Ishikawa (cell line): ENCODE measurements around the gene MORC2.

ENCODE experiments used
- EP300 ChIP-seq: IDR thresholded peaks from 2 replicates; pipeline ENCODE4 v1.6.1; 2012; ENCODE audit warnings: borderline replicate concordance
- FOXM1 ChIP-seq: IDR thresholded peaks from 2 replicates; pipeline ENCODE4 v1.6.1; 2012; ENCODE audit warnings: low read depth, borderline replicate concordance
- TAF1 ChIP-seq: IDR thresholded peaks from 2 replicates; pipeline ENCODE4 v1.6.1; 2012; ENCODE audit warnings: low read depth, mild to moderate bottlenecking
- TF ChIP-seq, protein P1 (sequence below): IDR thresholded peaks from 2 replicates; pipeline ENCODE4 v1.6.1; 2012; ENCODE audit warnings: low read depth, mild to moderate bottlenecking
- TF ChIP-seq, protein P2 (sequence below): IDR thresholded peaks from 2 replicates; pipeline ENCODE4 v1.6.1; 2012

DNA sequence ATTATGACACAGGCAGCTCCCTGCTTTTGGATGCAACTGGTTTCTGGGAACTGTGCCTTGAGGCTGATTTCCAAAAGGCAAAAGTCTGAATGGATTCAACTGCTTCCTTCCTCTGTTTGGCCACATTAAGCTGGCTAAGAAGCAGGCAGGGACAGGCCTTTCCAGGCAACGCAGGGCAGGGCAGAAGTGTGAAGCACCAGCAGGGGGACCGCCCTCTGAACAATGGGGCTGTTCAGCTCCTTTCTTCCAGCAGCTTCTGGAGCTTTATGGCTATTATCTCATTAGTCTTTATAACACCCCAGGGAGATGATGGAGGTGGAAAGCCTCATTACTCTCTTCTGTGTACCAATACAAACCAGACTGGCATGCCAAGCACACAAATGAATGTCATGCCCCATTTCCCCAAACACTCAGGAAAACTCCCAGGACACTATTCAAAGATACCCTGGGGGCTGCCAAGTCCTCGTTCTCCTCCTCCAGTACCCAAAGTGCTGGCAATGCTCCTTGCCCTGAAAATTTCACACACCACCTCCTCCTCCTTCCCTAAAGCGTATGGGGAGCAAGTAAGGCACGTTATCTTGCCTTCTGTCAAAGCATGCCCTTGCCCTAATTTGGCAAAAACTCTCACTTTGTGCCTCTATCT is 21.3 kb downstream of the MORC2 start:
- no peak for TF ChIP-seq EP300
- TF ChIP-seq, protein P1, sequence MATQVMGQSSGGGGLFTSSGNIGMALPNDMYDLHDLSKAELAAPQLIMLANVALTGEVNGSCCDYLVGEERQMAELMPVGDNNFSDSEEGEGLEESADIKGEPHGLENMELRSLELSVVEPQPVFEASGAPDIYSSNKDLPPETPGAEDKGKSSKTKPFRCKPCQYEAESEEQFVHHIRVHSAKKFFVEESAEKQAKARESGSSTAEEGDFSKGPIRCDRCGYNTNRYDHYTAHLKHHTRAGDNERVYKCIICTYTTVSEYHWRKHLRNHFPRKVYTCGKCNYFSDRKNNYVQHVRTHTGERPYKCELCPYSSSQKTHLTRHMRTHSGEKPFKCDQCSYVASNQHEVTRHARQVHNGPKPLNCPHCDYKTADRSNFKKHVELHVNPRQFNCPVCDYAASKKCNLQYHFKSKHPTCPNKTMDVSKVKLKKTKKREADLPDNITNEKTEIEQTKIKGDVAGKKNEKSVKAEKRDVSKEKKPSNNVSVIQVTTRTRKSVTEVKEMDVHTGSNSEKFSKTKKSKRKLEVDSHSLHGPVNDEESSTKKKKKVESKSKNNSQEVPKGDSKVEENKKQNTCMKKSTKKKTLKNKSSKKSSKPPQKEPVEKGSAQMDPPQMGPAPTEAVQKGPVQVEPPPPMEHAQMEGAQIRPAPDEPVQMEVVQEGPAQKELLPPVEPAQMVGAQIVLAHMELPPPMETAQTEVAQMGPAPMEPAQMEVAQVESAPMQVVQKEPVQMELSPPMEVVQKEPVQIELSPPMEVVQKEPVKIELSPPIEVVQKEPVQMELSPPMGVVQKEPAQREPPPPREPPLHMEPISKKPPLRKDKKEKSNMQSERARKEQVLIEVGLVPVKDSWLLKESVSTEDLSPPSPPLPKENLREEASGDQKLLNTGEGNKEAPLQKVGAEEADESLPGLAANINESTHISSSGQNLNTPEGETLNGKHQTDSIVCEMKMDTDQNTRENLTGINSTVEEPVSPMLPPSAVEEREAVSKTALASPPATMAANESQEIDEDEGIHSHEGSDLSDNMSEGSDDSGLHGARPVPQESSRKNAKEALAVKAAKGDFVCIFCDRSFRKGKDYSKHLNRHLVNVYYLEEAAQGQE: no peak
- no peak for TF ChIP-seq TAF1
- TF ChIP-seq, protein P2, sequence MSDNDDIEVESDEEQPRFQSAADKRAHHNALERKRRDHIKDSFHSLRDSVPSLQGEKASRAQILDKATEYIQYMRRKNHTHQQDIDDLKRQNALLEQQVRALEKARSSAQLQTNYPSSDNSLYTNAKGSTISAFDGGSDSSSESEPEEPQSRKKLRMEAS: no peak
- TF ChIP-seq FOXM1: no peak
